Heart left ventricle (tissue), 16 donors: ENCODE measurements around the gene RAF1. TPM values are rescaled to one million over a fixed set of nuclear protein-coding genes. Genes with fewer than 3 reads are reported as not detected.
"Not testable (repeated sequence)": the region's sequence is repeated elsewhere in the genome, so short reads cannot be mapped to it uniquely, and the experiment has no call there.

Experiments used
- ATAC-seq, 4 donors: fragments of 200-7000 bp; cut with Tn5 transposase; one replicate each; pipeline ENCODE4 v1.9.1; 2020 to 2022; ENCODE audit warnings: moderate library complexity in 4 of 4, mild to moderate bottlenecking in 3 of 4, moderate number of reproducible peaks in 1 of 4
- DNase-seq, 5 donors: peaks; one replicate each; pipeline ENCODE4 v3.0.0-alpha.2; 2020
- H3K27ac ChIP-seq, 12 donors: fragments of 200-600 bp; sonication (generic) in 4 of 12; one replicate each; pipeline versions ENCODE4 v1.5.0 to v1.8.0; 2016 to 2022; ENCODE audit warnings: mild to moderate bottlenecking in 2 of 12
- H3K27me3 ChIP-seq, 9 donors: fragments of 200-600 bp; sonication (generic) in 2 of 9; one replicate each; pipeline versions ENCODE4 v1.5.1 to v1.8.0; 2016 to 2022; ENCODE audit warnings: mild to moderate bottlenecking in 3 of 9
- H3K36me3 ChIP-seq, 9 donors: fragments of 200-600 bp; sonication (generic) in 2 of 9; one replicate each; pipeline versions ENCODE4 v1.5.0 to v1.8.0; 2018 to 2022; ENCODE audit warnings: mild to moderate bottlenecking in 2 of 9
- H3K4me1 ChIP-seq, 12 donors: fragments of 200-600 bp; sonication (generic) in 4 of 12; one replicate each; pipeline versions ENCODE4 v1.5.0 to v1.8.0; 2016 to 2022; ENCODE audit warnings: mild to moderate bottlenecking in 3 of 12
- H3K4me3 ChIP-seq, 12 donors: fragments of 200-600 bp; sonication (generic) in 4 of 12; one replicate each; pipeline versions ENCODE4 v1.5.0 to v1.8.0; 2017 to 2022; ENCODE audit warnings: mild to moderate bottlenecking in 9 of 12, moderate library complexity in 4 of 12
- H3K9me3 ChIP-seq, 12 donors: fragments of 200-600 bp; sonication (generic) in 4 of 12; one replicate each; pipeline versions ENCODE4 v1.5.0 to v1.8.0; 2016 to 2022; ENCODE audit warnings: mild to moderate bottlenecking in 1 of 12
- CTCF ChIP-seq, 12 donors: fragments of 200-600 bp; sonication (generic) in 4 of 12; IDR thresholded peaks; one replicate each; pipeline versions ENCODE4 v1.5.0 to v1.8.0; 2018 to 2022; ENCODE audit warnings: antibody characterized with exemption in 12 of 12, mild to moderate bottlenecking in 5 of 12
- POLR2A ChIP-seq, 2 donors: fragments of 450-650 bp; IDR thresholded peaks; one replicate each; pipeline ENCODE4 v1.6.1; 2017; ENCODE audit warnings: antibody characterized with exemption in 2 of 2, mild to moderate bottlenecking in 2 of 2, moderate library complexity in 2 of 2
- WGBS, 4 donors: extraction: QIAGEN DNeasy Blood & Tissue Kit in 2 of 4; methylation state at CpG; one replicate each; pipeline versions ENCODE4 v1.1.5 to v1.1.7; 2013 to 2018; 5-methylcytosine and 5-hydroxymethylcytosine counted together
- intact Hi-C, 10 donors: fragments of 100-400 bp; cut with DNase I; formaldehyde crosslinking; loops; one replicate each; pipeline versions ENCODE4 v1.11.1 to v1.14.2; 2022
- polyA plus RNA-seq, 2 donors: library from polyadenylated mRNA; stranded (reverse); fragments of 200-250 nt; gene quantifications; one replicate each; pipeline ENCODE4 v1.2.3, GENCODE V29; 2013
- total RNA-seq, 9 donors: library from RNA; depleted of rRNA in 2 of 9; stranded (reverse); fragments of >200 nt in 2 of 9; fragmentation: NEBNext Ultra II Directional in 3 of 9; extraction: Animal tissue kit (Norgen Biotek cat#: 25700) in 3 of 9; gene quantifications; one replicate each; pipeline versions ENCODE4 v1.1.0 to v1.2.4, GENCODE V29; 2016 to 2023
- donor health status: ischemic (EF 13 %, LVEDD 7.1; RV severe dilation, severe dysfunction).
- donor health status: healthy with polysubstance abuse.
- donor health status: DM: no; HTN: yes; CAD: no.
- donor health status: DM: no; HTN: no; CAD: no.
- donor health status: ischemic (EF 25% LVEDD 6.9; RV normal size, moderate dysfunction).
- donor health status: ischemic (EF 25% LVEDD 5.7; RV mildly dilated, moderate dysfunction).
- donor health status: healthy.
- donor health status: DM: yes; HTN: yes; CAD: no.
- donor health status: ischemic (EF 35%, LVEDD 5.7; RV mildly dilated, moderate dysfunction).
- donor health status: nonischemic (EF 11% LVEDD 7.7; RV severe dilation, severe dysfunction).
- donor health status: DM: yes; HTN: yes; CAD: no.
- donor health status: PGD.
- donor health status: ischemic (EF 29% LVEDD 5.4; RV normal size, mild dysfunction).
- donor health status: nonischemic (EF 23%, LVEDD 6.1; RV moderate dilation, normal function).

Gene RAF1
- total and polyA plus RNA-seq, 11 donors: 62.7 to 197 (median 135) TPM

- DNase-seq: no peak
- Histone ChIP-seq H3K36me3 (peaks cover 0 to 9% (median 0%) of the 10 kb centered on the region in 9 donors), H3K4me1 (peaks cover 2 to 66% (median 44%) of the 10 kb centered on the region in 12 donors), H3K27ac (peak overlapping the region in 2 of 12 donors; percentile 27 to 54), H3K4me3 (no peak overlapping the region), H3K27me3 (no peaks in the 10 kb centered on the region), H3K9me3 (no peaks in the 10 kb centered on the region)
- TF ChIP-seq POLR2A (IDR thresholded peaks at IDR 0.05): no peak
- no peak for TF ChIP-seq CTCF (IDR thresholded peaks at IDR 0.05)
- ATAC-seq: no peak
- WGBS, 4 donors: 70 to 82% (median 74%) methylated on average over 2 of the region's 2 CpGs
- intact Hi-C loops: no loop called here
Measured at GRCh38 chr3:12632523-12632922, 31.4 kb downstream of the RAF1 start.

- H3K27me3 ChIP-seq, H3K36me3 ChIP-seq, H3K9me3 ChIP-seq, ATAC-seq, DNase-seq, intact Hi-C loops, H3K4me3 ChIP-seq: not testable (repeated sequence)
- Histone ChIP-seq H3K27ac (peak overlapping the region; percentile 26 to 81 (median 66)), H3K4me1 (peaks cover 2 to 74% (median 46%) of the 10 kb centered on the region in 12 donors)
- WGBS, 4 donors: 87 to 92% (median 91%) methylated on average over 7 of the region's 7 CpGs
Measured at GRCh38 chr3:12630843-12631242, 33.1 kb downstream of the RAF1 start.

- WGBS, 4 donors: 52 to 58% (median 55%) methylated on average over 2 of the region's 2 CpGs
- Histone ChIP-seq H3K27me3 (no peaks in the 10 kb centered on the region), H3K27ac (peak overlapping the region; percentile 26 to 81 (median 66)), H3K4me3 (no peak overlapping the region), H3K9me3 (no peaks in the 10 kb centered on the region), H3K4me1 (peaks cover 2 to 79% (median 51%) of the 10 kb centered on the region in 12 donors), H3K36me3 (no peaks in the 10 kb centered on the region)
- no peak for TF ChIP-seq CTCF (IDR thresholded peaks at IDR 0.05)
- no peak for TF ChIP-seq POLR2A (IDR thresholded peaks at IDR 0.05)
- DNase-seq (no peak), ATAC-seq (peak; percentile 2 to 27 (median 14))
- intact Hi-C loops: no loop called here
Measured at GRCh38 chr3:12630292-12630691, 33.6 kb downstream of the RAF1 start.

GRCh38 chr3:12629560-12629959, 34.4 kb downstream of the RAF1 start:
- Histone ChIP-seq H3K36me3 (no peaks in the 10 kb centered on the region), H3K4me1 (peaks cover 2 to 80% (median 53%) of the 10 kb centered on the region in 12 donors), H3K27me3 (no peaks in the 10 kb centered on the region), H3K9me3 (no peaks in the 10 kb centered on the region), H3K4me3 (peak overlapping the region in 3 of 12 donors; percentile 7 to 23 (median 8)), H3K27ac (peak overlapping the region; percentile 26 to 81 (median 66))
- intact Hi-C loops: loop anchor here in 3 of 10 donors (2.0 to 5.0 kb wide), 2 partner anchors 31 to 33 kb away; partner anchors contain the start of gene RAF1 (in 2 of the 3)
- 23 to 35% (median 31%) methylated on average over 4 of the region's 4 CpGs for WGBS, 4 donors
- ATAC-seq (peak; percentile 83 to 91 (median 87)), DNase-seq (peak in 4 of 5 donors; percentile 41 to 79 (median 58))
- TF ChIP-seq CTCF (IDR thresholded peaks at IDR 0.05) (no peak), POLR2A (IDR thresholded peaks at IDR 0.05) (no peak)

GRCh38 chr3:12628813-12629212, 35.1 kb downstream of the RAF1 start:
- no peak for DNase-seq
- intact Hi-C loops: loop anchor here in 3 of 10 donors (2.0 to 5.0 kb wide), 2 partner anchors 32 to 33 kb away; partner anchors contain the start of gene RAF1 (in 2 of the 3)
- TF ChIP-seq POLR2A (IDR thresholded peaks at IDR 0.05) (no peak), CTCF (IDR thresholded peaks at IDR 0.05) (no peak)
- ATAC-seq: no peak
- WGBS, 4 donors: 70 to 91% (median 88%) methylated on average over 1 of the region's 1 CpG
- Histone ChIP-seq H3K27ac (peak overlapping the region; percentile 26 to 81 (median 66)), H3K4me1 (peaks cover 2 to 85% (median 53%) of the 10 kb centered on the region in 12 donors), H3K4me3 (no peak overlapping the region), H3K9me3 (no peaks in the 10 kb centered on the region), H3K36me3 (no peaks in the 10 kb centered on the region), H3K27me3 (no peaks in the 10 kb centered on the region)
